ENCODE results near the gene TYW1.
"Not testable (repeated sequence)": the region's sequence is repeated elsewhere in the genome, so short reads cannot be mapped to it uniquely, and the experiment has no call there.

TYW1 gene

GRCh38 chr7:67259363-67259762 is 262.7 kb downstream of the TYW1 start:
- DNase-seq: not testable (repeated sequence)

- DNase-seq: not testable (repeated sequence)
These were observed 263.5 kb downstream of the TYW1 start for GRCh38 chr7:67260166-67260586.

GRCh38 chr7:67264000-67264399 is 267.4 kb downstream of the TYW1 start:
- DNase-seq: not testable (repeated sequence)

- DNase-seq: not testable (repeated sequence)
These were observed 269.4 kb downstream of the TYW1 start for GRCh38 chr7:67266070-67266469.

GRCh38 chr7:67267914-67268313 is 271.3 kb downstream of the TYW1 start:
- DNase-seq: peak; percentile 3

GRCh38 chr7:67269916-67270315 is 273.3 kb downstream of the TYW1 start:
- DNase-seq: not testable (repeated sequence)

Data from fibroblast of upper back skin (primary cell).